Measurements from ENCODE around the gene RHEB.
"Not testable (repeated sequence)": the region's sequence is repeated elsewhere in the genome, so short reads cannot be mapped to it uniquely, and the experiment has no call there.

RHEB gene

GRCh38 chr7:151519765-151520418 lies at the start of gene RHEB:
RHEB (minus strand) TSS chr7:151519895; CDS start chr7:151519511, 384 bp downstream.
- DNase-seq (ENCODE audit: low read depth) = peak; percentile 99

- DNase-seq (ENCODE audit: low read depth) = peak; percentile 87
Measured at GRCh38 chr7:151566897-151567320, 47.2 kb upstream of the RHEB start.

- DNase-seq (ENCODE audit: low read depth) = peak; percentile 26
Measured at GRCh38 chr7:151565541-151565940, 45.8 kb upstream of the RHEB start.

GRCh38 chr7:151560243-151560642 lies 40.5 kb upstream of the RHEB start:
- DNase-seq (ENCODE audit: low read depth) = no peak

- DNase-seq (ENCODE audit: low read depth) = no peak
Measured at GRCh38 chr7:151559557-151560183, 40.0 kb upstream of the RHEB start.

- DNase-seq (ENCODE audit: low read depth) = peak; percentile 81
Measured at GRCh38 chr7:151558575-151558974, 38.9 kb upstream of the RHEB start.

GRCh38 chr7:151556592-151556991 lies 36.9 kb upstream of the RHEB start:
- no peak for DNase-seq (ENCODE audit: low read depth)

GRCh38 chr7:151553356-151553755 lies 33.7 kb upstream of the RHEB start:
- DNase-seq (ENCODE audit: low read depth) = no peak

- DNase-seq (ENCODE audit: low read depth) = no peak
Measured at GRCh38 chr7:151552352-151553028, 32.8 kb upstream of the RHEB start.

- DNase-seq (ENCODE audit: low read depth) = peak; percentile 23
Measured at GRCh38 chr7:151551820-151552219, 32.1 kb upstream of the RHEB start.

GRCh38 chr7:151550656-151551286 lies 31.1 kb upstream of the RHEB start:
- DNase-seq (ENCODE audit: low read depth) = peak; percentile 72

- no peak for DNase-seq (ENCODE audit: low read depth)
Measured at GRCh38 chr7:151549644-151550043, 29.9 kb upstream of the RHEB start.

GRCh38 chr7:151549083-151549482 lies 29.4 kb upstream of the RHEB start:
- DNase-seq (ENCODE audit: low read depth) = no peak

GRCh38 chr7:151544183-151544582 lies 24.5 kb upstream of the RHEB start:
- DNase-seq (ENCODE audit: low read depth) = no peak

GRCh38 chr7:151542606-151543130 lies 23.0 kb upstream of the RHEB start:
- DNase-seq (ENCODE audit: low read depth) = no peak

GRCh38 chr7:151541709-151542499 lies 22.2 kb upstream of the RHEB start:
- DNase-seq (ENCODE audit: low read depth) = no peak

- no peak for DNase-seq (ENCODE audit: low read depth)
Measured at GRCh38 chr7:151540146-151540545, 20.5 kb upstream of the RHEB start.

GRCh38 chr7:151539088-151539671 lies 19.5 kb upstream of the RHEB start:
- peak; percentile 47 for DNase-seq (ENCODE audit: low read depth)

GRCh38 chr7:151537818-151538561 lies 18.3 kb upstream of the RHEB start:
- no peak for DNase-seq (ENCODE audit: low read depth)

- DNase-seq (ENCODE audit: low read depth) = not testable (repeated sequence)
Measured at GRCh38 chr7:151536178-151536577, 16.5 kb upstream of the RHEB start.

GRCh38 chr7:151529842-151530241 lies 10.1 kb upstream of the RHEB start:
- no peak for DNase-seq (ENCODE audit: low read depth)
